HL-60 (cell line): ENCODE results near the gene LRRC3.

Experiments used
- CTCF ChIP-seq: IDR thresholded peaks from one replicate; pipeline ENCODE4 v1.5.1; 2011; ENCODE audit warnings: low read length, control low read depth, inconsistent platforms; ENCODE audit not compliant: insufficient read depth
- GABPA ChIP-seq: IDR thresholded peaks from 2 replicates; pipeline ENCODE4 v1.6.1; 2012; ENCODE audit warnings: low read depth
- POLR2AphosphoS5 ChIP-seq: IDR thresholded peaks from 2 replicates; pipeline ENCODE4 v1.6.1; 2012; ENCODE audit warnings: low read depth
- SPI1 ChIP-seq: IDR thresholded peaks from 2 replicates; pipeline ENCODE4 v1.6.1; 2012; ENCODE audit warnings: low read depth, mild to moderate bottlenecking, borderline replicate concordance

GRCh38 chr21:44483288-44484237, 28.3 kb downstream of the LRRC3 start:
- TF ChIP-seq CTCF (no peak), POLR2AphosphoS5 (no peak), SPI1 (no peak), GABPA (no peak)
